Activated CD8-positive, alpha-beta memory T cell treated with anti-CD3 and anti-CD28 coated beads, Interleukin-2, amount 50 U/mL, for 1 hour (primary cell): ENCODE results near the gene SLC39A3.

Source experiments
- DNase-seq: peaks from one replicate; pipeline ENCODE4 v3.0.0-alpha.2; 2020; ENCODE audit errors: extremely low read depth

Gene SLC39A3

GRCh38 chr19:2747349-2747748 is 7.5 kb upstream of the SLC39A3 start:
- no peak for DNase-seq

GRCh38 chr19:2744113-2744512 is 4.3 kb upstream of the SLC39A3 start:
- DNase-seq: no peak

- DNase-seq: no peak
Observed at GRCh38 chr19:2743099-2743498, 3.3 kb upstream of the SLC39A3 start.

- DNase-seq: no peak
Observed at GRCh38 chr19:2740314-2740656, 468 bp upstream of the SLC39A3 start.

- no peak for DNase-seq
Observed at GRCh38 chr19:2736550-2737190, 3.1 kb downstream of the SLC39A3 start.

GRCh38 chr19:2735374-2735773 is 4.4 kb downstream of the SLC39A3 start:
- DNase-seq: no peak

- no peak for DNase-seq
Observed at GRCh38 chr19:2734589-2735288, 5.1 kb downstream of the SLC39A3 start.

- no peak for DNase-seq
Observed at GRCh38 chr19:2733930-2734588, 5.8 kb downstream of the SLC39A3 start.

- DNase-seq: no peak
Observed at GRCh38 chr19:2732883-2733282, 6.9 kb downstream of the SLC39A3 start.

- DNase-seq: no peak
Observed at GRCh38 chr19:2732157-2732725, 7.6 kb downstream of the SLC39A3 start.

DNA sequence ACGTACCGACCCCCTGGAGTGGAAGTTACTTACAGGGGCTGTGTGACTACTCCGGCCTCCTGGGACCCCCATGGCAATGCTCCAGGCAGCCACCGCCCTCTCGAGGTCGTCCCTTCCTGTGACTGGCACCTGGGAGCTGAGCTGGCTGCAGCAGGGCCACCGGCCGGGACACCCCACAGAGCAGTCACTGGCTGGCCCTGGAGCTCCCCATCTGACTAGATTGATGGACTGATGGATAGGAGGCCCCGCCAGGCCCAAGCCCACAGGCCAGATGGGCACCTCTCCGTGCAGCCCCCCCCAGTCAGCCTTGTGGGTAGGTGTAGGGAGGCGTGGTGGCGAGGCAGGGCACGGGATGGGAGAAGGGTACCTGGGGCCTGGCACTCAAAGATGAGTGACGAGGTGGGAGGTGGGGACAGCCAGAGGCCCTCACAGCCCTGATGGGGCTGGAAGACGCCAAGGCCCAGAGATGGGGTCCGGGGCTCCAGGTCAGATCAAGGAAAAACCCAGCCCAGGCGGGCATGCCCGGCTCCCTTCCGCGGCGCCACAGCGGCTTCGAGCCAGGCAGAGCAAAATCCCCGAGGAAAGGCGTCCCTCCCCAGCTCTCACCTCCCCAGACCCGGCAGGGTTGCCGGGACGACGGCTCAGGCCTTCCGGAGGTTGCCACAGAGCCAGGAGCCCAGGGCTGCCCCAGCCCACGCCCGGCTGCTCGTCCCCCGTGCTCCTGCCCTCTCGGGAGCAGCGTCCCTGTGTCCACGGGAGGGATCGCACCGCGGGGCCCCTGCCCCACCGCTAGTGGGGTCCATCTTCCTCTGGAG is 8.4 kb downstream of the SLC39A3 start:
- no peak for DNase-seq

- DNase-seq: no peak
Observed at GRCh38 chr19:2729943-2730818, 9.6 kb downstream of the SLC39A3 start.

DNA sequence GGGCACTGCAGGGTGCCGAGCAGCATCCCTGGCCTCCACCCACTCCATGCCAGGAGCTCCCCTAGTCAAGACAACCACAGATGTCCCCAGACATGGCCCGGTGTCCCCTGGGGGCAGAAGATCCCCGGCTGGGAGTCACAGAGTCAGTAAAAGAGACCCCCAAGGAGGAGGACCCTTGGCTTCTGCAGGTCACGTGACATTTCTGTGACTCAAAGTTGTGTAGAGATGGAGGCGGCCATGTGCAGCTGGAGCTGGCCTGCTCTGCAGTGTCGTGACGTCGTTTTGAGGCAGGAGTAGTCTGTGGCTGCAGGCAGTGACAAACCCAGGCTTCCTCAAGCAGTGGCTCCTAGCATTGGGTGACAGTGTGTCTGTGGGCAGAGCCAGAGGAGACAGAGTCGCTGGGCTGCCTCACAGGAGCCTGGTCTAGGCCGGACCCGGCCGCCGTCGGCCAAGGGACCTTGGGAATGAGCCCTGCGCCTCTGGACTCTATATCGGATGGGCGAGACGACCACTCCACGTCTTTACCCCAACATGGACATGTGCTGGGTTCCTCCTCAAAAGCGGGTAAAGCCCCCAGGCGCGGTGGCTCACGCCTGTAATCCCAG is 10.9 kb downstream of the SLC39A3 start:
- DNase-seq: no peak

- DNase-seq: no peak
Observed at GRCh38 chr19:2727640-2727944, 12.2 kb downstream of the SLC39A3 start.

- DNase-seq: no peak
Observed at GRCh38 chr19:2726904-2727639, 12.7 kb downstream of the SLC39A3 start.

DNA sequence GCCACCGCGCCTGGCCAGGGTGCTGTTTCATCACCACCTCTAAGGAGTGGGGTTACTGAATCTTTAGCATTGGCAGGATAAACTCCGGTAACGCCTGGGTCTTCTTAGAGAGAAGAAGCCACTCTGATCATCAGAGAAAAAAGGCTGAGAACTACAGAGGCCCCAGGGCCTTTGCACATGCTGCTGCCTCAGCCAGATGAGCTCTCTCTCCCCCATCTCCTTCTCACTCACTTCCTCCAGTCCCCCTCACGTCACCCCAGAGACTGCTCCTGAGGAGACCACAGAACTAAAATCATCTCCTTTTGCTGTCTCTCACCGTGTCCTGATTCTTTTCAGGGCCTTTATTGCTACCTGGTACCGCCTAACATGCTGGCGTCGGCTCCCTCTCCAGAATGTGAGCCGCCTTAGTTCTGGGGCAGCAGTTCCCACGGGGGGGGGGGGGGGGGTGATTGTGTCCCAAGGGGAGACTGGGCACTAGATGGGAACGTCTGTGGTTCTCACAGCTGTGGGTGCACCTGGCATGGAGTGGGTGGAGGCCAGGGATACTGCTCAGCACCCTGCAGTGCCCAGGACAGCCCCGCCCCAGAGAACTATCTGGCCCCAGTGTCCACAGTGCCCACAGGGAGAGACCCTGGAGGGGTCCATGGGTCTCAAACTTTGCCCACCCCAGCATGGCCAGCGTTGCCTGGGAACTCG is 13.5 kb downstream of the SLC39A3 start:
- DNase-seq: no peak

- DNase-seq: no peak
Observed at GRCh38 chr19:2724148-2724557, 15.7 kb downstream of the SLC39A3 start.

DNA sequence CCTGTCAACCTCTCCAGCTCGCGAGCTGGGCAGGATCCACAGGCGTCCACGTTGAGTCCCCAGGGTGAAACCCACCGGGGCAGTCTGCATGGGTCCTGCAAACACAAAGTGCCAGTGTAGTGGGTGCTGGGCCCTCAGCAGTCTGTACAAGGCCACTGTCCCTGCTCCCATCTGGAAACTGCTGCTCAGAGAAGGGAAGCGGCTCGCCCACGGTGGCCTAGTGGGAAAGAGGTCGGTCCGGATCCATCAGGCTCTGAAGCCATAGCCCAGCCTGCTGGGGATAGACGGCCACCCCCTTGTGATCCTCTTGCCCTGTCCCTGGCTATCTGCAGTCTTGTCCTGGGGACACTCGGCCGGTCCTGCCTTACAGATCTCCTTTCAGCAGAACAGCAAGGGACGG is 16.1 kb downstream of the SLC39A3 start:
- no peak for DNase-seq

DNA sequence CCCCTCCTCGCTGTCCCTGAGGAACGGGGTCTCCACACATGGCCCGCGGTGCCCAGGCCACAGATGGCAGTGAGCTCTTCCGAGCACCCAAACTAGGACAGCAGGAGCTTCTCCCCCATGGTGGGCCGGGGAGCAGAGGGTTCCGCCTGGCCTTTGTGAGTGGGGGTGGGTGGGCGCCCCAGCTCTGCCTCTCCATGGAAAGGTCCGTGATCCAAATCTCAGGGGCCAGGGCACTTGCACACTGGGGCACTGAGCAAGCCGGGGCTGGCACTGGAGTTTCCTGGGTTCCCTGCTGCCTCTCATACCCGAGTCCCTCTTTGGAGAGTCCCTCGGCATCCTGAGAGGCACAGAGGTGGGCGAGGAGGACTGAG is 16.5 kb downstream of the SLC39A3 start:
- no peak for DNase-seq
